ENCODE measurements around the gene DPF3. TPM values are rescaled to one million over a fixed set of nuclear protein-coding genes. Genes with fewer than 3 reads are reported as not detected.

DPF3 gene
- total RNA-seq, 1 donor from 2014 or later: 0.99 TPM

DNA sequence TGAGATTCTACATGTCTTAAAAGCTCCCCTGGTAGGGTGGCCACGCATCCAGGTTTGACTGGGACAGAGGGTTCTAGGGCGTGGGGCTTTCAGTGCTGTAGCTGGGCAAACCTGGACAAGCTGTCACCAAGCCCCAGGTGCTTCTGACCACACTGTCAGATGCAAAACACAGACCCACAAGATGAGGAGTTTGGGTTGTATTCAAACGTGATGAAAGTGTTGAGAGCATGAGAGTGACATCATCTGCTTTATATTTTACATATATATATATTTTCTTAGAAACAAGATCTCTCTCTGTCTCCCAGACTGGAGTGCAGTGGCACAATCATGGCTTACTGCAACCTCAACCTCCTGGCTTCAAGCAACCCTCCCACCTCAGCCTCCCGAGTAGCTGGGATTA is 210.1 kb downstream of the DPF3 start:
- no peak for DNase-seq (ENCODE audit: low read depth in 2 of 2)

DNA sequence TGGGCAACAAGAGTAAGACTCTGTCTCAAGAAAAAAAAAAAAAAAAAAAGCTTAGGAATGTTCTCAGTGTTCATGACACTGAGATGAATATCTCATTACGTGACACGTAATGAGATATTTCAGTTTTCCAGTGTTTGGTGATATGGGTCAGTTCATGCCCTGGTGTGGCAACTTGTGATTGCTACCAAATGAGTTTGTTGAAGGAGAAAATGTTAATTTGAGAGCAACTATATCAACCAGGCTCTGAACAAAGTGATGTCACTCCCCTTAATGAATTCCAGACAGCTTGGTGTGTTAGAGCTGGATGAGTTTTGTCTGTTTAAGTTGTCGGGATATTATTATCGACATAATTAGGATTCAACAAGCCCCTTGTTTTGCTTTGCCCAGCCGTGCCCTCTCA is 211.7 kb downstream of the DPF3 start:
- no peak for DNase-seq (ENCODE audit: low read depth in 2 of 2)

DNA sequence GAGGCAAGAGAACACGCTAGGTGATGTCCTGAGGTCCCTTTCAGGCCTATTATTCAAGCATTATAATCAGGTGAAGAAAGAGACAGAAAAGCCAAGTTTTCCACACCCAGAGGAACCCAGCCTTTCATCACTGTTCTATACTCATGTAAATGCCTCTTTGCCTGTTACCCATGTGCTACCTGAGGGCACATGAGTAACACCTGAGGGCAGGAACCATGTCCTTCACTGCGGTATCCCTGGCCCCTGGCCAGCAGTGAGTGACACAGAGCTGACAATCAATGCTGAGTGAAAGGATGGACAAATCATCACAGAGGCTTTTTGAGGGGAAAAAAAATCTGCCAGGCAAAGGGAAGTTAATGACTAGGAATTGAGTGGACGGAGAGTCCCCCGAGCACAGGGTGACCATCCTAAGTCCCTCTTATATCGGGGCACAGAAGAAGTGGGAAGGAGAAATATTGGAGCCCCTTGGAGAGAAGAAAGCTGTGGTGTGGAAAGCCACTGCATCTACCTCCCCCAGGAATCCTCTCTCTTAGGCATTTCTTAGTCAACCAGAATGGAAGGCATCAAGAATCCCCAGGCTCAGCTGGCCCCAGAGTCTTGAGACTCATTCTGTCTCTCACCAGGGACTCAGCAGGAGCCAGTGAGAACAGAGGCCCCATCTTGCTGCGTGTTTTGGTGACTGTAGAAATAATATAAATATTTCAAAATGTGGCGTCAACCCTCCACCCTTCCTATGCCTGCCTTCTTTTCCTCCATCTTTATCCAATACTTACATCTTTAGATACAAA is 212.9 kb downstream of the DPF3 start:
- DNase-seq (ENCODE audit: low read depth in 2 of 2): no peak

DNA sequence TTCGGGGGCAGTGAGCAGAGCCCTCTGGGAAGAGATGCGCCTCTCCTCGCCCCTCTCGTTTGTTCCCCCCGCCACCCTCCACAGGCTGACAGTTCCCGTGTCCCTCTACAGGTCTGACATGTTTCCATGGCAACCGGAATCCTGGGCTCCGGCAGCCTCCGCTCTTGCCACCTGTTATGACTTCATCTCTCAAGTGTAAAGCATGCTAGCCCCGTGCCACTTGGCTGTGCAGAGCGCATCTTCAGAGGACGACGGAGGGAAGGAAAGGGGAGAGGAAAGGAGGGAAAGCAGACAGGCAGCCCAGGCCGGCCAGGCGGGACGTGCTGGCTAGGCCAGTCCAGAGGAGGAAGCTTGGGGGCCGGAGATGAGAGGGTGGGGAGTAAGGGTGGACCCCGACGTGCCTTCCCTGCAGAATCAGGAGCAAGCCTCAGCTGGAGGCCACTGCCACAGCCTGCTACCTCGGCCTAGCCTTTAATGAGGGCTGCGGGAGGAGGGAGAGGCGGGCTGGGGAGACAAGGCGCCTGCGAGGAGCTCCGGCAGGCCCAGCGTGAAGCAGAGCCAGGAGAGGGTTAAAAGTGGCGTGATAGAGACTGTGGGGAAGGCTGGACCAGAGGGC is 214.3 kb downstream of the DPF3 start:
- DNase-seq (ENCODE audit: low read depth in 2 of 2): peak in 1 of 2 donors; percentile 24

DNA sequence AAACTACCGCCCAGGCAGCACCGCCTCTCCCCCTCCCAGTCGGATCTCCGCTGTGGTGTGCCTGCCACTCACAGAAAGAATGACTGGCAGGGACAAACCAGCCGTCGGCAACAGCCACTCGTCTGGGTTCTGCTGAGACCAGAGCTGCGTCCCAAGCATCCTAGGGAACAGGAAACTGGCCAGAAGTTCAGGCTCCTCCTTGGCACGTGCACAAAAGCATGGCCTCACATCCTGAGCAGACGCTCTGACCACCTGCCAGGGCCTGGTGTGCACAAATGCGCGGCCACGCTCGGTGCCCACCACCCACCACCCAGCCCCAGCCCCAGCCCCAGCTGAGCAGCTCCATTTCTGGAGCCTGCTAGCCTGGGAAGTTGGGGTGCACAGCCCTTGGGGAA is 214.8 kb downstream of the DPF3 start:
- DNase-seq (ENCODE audit: low read depth in 2 of 2): peak; percentile 26 to 90

- DNase-seq (ENCODE audit: low read depth in 2 of 2): peak; percentile 47 to 91
Observed at GRCh38 chr14:72678356-72678755, 215.5 kb downstream of the DPF3 start.

DNA sequence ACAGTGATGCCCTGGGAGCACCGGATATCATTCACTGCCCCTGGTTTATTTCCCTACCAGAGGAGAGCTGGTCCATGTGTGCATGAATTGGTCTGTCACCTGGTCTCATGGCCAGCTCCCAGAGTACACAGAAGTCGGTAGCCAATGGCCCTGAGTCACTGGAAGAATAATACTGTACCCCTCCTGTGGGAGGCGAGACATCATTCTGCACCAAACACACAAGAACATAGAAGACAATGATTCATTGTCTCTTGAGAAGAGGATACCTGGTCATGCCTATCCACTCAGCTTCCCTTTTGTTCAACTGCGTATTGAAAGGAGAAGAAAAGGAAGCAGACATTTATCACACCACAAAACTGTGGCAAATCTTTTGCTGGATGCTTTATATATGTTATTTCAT is 216.2 kb downstream of the DPF3 start:
- DNase-seq (ENCODE audit: low read depth in 2 of 2): peak in 1 of 2 donors; percentile 34

GRCh38 chr14:72675126-72675525 is 218.8 kb downstream of the DPF3 start:
- no peak for DNase-seq (ENCODE audit: low read depth in 2 of 2)

DNA sequence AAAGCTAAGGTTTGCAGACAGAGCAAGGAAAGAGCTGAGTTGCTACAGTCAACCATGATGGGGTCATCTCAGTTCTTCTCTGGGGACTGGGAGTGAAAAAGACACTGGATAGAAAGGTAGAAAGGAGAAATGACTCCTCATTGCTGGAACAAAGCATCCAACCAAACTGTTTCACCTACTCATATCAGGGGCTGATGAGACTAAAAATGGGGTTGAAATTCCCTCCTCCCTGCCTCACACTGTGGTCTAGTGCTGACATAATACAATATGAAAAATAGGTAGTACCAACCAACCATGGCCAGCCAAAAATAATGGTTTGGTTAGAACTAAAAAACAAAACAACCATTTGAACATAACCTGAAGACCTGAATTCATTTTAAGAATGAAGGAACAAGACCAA is 220.7 kb downstream of the DPF3 start:
- no peak for DNase-seq (ENCODE audit: low read depth in 2 of 2)

DNA sequence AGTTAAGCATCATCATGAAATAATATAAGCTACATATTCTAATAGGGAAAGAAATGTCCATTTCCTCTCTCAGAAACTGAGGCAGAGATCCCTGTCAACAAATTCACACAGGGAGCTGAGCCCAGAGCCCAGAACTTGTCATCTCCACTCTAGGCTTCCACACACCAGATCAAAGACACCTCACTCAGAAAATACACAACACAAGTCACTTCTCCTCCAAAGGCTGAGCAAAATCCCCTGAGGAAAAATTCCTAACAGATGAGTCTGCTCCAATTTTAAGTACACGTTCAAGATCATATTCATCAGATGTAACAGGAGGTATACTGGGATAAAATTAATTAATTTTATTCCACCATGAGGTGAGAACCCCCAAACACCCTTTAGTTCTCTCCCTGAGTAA is 227.3 kb downstream of the DPF3 start:
- peak in 1 of 2 donors; percentile 68 for DNase-seq (ENCODE audit: low read depth in 2 of 2)

GRCh38 chr14:72665259-72665658 is 228.6 kb downstream of the DPF3 start:
- peak; percentile 53 to 98 for DNase-seq (ENCODE audit: low read depth in 2 of 2)

- peak in 1 of 2 donors; percentile 70 for DNase-seq (ENCODE audit: low read depth in 2 of 2)
Observed at GRCh38 chr14:72664651-72665050, 229.2 kb downstream of the DPF3 start.

- peak; percentile 77 to 79 for DNase-seq (ENCODE audit: low read depth in 2 of 2)
Observed at GRCh38 chr14:72663956-72664650, 229.8 kb downstream of the DPF3 start.

GRCh38 chr14:72663076-72663487 is 230.8 kb downstream of the DPF3 start:
- no peak for DNase-seq (ENCODE audit: low read depth in 2 of 2)

DNA sequence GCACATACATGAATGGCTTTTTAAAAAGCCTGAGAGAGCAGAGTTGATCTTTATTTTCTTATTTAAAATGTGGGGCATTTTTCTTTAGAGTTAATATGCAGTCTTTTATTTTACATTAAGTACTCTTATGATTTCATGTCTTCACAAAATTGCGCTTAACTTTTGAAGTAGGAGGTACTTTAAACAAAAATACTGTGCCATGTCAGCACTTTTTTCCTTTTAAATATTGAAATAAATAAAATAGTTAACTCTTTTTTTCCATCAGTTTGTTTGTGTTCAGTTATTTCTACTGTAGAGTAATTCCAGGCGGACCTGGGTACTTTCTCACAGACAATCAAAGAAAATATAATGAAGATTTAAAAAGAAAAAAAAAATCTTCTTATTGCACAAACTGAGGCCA is 231.7 kb downstream of the DPF3 start:
- DNase-seq (ENCODE audit: low read depth in 2 of 2): no peak

DNA sequence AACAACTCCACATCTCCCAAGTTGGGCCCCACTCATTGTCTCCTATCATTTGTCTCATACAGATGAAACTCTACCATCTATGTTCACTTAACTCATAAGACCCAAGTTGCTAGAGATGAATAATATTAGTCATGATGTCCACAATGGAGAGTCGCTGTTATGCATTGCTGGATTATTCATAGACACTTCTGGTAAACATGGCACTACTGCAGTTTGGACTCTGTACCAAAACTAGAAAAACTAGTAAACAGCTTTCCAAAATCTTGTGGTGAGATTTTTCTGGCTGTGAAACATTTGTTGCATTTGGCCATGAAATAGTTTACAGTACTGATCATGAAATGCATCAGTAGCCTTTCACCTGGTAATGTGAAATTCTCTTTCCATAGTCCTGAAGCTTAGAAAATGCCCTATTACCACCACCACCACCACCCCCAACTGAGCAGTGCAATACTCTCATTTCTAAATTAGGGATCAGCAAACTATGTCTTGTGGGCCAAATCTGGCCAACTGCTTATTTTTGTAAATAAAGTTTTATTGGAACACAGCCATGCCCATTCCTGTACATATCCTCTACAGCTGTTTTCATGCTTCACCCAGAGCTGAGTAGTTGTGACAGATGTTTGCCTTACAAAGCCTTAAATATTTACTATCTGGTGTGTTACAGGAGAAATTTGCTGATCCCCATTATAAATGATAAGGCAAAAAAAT is 236.5 kb downstream of the DPF3 start:
- no peak for DNase-seq (ENCODE audit: low read depth in 2 of 2)

- no peak for DNase-seq (ENCODE audit: low read depth in 2 of 2)
Observed at GRCh38 chr14:72653026-72653425, 240.9 kb downstream of the DPF3 start.

DNA sequence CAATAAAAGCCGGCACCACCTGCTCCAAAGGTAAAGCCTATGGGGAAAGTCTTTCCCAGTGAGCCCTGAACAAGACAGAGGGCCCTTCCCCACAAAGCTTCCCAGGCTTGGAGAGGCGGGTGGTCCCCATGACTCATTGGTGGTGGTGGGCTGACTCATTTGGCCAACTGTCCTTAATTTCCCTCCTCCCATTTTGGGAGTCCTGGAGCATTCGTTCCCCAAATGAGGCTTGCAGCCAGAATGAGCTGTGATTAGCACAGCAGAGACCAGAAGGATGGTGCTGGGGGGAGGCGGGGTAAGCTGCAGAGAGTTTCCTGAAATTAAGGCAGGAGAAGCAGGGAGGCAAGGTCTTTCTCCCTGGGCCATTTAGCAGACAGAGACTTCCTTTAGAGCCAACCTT is 241.7 kb downstream of the DPF3 start:
- DNase-seq (ENCODE audit: low read depth in 2 of 2): no peak

DNA sequence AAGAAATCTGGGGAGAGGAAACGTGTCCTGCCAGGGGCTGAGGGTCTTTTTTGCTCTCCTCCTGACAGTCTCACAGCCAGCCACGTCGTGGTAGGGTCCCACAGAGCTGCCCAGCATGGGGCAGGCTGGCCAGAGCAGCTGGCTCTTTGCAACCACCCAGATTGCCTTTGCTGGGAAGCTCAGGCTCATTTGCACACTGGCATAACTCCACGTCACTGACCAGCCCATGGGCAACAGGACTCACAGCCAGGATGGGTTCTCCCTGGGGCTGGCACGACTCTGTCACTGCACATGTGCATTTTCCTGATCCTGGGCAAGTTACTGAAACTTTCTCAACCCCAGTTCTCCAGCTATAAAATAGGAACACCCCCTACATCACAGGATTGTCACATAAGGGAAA is 242.2 kb downstream of the DPF3 start:
- DNase-seq (ENCODE audit: low read depth in 2 of 2): no peak

- DNase-seq (ENCODE audit: low read depth in 2 of 2): peak; percentile 60 to 76
Observed at GRCh38 chr14:72651081-72651480, 242.8 kb downstream of the DPF3 start.

- peak in 1 of 2 donors; percentile 31 for DNase-seq (ENCODE audit: low read depth in 2 of 2)
Observed at GRCh38 chr14:72649603-72650227, 244.2 kb downstream of the DPF3 start.

Measured in lung microvascular endothelial cell (primary cell).